Activated naive CD4-positive, alpha-beta T cell treated with anti-CD3 and anti-CD28 coated beads, Interleukin-2, amount 10 ng/mL, durations not matched to agents 7 days and 5 days (primary cell): Measurements from ENCODE around the gene NCBP2L.

ENCODE experiments used
- CTCF ChIA-PET: fragments of 350-600 bp; sonication (Branson Sonifier 250); formaldehyde crosslinking; loops from one replicate; lab custom pipeline; 2021; ENCODE audit warnings: antibody characterized with exemption; lab: Charles Lee
- DNase-seq: peaks from one replicate; pipeline ENCODE4 v3.0.0-alpha.2; 2020
- H3K27ac Mint-ChIP-seq: one replicate; pipeline ENCODE4 v1.8.0; 2021; ENCODE audit warnings: mild to moderate bottlenecking, moderate library complexity, mixed read lengths
- H3K27me3 Mint-ChIP-seq: one replicate; pipeline ENCODE4 v1.8.0; 2021; ENCODE audit warnings: mild to moderate bottlenecking, mixed read lengths
- H3K36me3 Mint-ChIP-seq: one replicate; pipeline ENCODE4 v1.8.0; 2021; ENCODE audit warnings: mixed read lengths
- H3K4me1 Mint-ChIP-seq: one replicate; pipeline ENCODE4 v1.8.0; 2021; ENCODE audit warnings: mixed read lengths
- H3K4me3 Mint-ChIP-seq: one replicate; pipeline ENCODE4 v1.8.0; 2021; ENCODE audit warnings: mild to moderate bottlenecking, moderate library complexity, mixed read lengths
- H3K9me3 Mint-ChIP-seq: one replicate; pipeline ENCODE4 v1.8.0; 2021; ENCODE audit warnings: mixed read lengths

The NCBP2L gene

DNA sequence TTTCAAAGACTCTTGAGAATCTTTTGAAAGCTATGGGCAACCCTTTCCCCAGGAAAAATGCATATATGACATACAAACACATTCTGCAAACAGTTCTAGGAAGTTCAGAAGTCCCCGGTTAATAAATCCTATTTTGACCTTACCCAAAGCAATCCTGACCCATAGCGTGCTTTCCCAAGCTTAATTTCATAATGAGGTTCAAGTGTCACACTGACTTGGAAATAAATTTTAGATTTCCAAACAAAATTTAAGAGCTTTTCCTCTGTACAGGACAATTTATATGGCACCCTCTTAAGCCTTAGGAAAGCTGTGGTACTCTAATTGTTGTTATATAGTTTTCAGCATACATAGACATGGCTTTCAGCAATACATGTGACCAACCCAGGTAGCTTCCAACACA is 59.4 kb downstream of the NCBP2L start:
- no peaks in the 10 kb centered on the region for H3K36me3 Mint-ChIP-seq

DNA sequence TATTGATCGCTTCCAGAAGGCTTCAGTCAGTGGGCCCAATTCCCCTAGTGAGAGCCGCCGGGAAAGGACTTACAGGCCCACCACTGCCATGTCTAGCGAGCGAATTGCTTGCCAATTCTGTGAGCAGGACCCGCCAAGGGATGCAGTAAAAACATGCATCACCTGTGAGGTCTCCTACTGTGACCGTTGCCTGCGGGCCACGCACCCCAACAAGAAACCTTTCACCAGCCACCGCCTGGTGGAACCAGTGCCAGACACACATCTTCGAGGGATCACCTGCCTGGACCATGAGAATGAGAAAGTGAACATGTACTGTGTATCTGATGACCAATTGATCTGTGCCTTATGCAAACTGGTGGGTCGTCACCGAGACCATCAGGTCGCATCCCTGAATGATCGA is 63.4 kb downstream of the NCBP2L start:
- no peak overlapping the region for H3K4me3 Mint-ChIP-seq
- H3K36me3 Mint-ChIP-seq = no peaks in the 10 kb centered on the region
- CTCF ChIA-PET = no interaction called here
- no peaks in the 10 kb centered on the region for H3K27me3 Mint-ChIP-seq
- no peaks in the 10 kb centered on the region for H3K4me1 Mint-ChIP-seq
- H3K27ac Mint-ChIP-seq = no peak overlapping the region
- no peaks in the 10 kb centered on the region for H3K9me3 Mint-ChIP-seq
- no peak for DNase-seq

More for the DNA sequence above, 59.4 kb downstream of the NCBP2L start:
- CTCF ChIA-PET = no interaction called here
- Mint-ChIP-seq H3K27me3 (no peaks in the 10 kb centered on the region), H3K27ac (no peak overlapping the region), H3K4me1 (no peaks in the 10 kb centered on the region), H3K9me3 (no peaks in the 10 kb centered on the region), H3K4me3 (no peak overlapping the region)
- no peak for DNase-seq

GRCh38 chrX:107842715-107843400 is 65.3 kb downstream of the NCBP2L start:
- no peak for DNase-seq
- CTCF ChIA-PET = no interaction called here
- no peak overlapping the region for H3K27ac Mint-ChIP-seq
- no peaks in the 10 kb centered on the region for H3K4me1 Mint-ChIP-seq
- H3K36me3 Mint-ChIP-seq = no peaks in the 10 kb centered on the region
- H3K9me3 Mint-ChIP-seq = no peaks in the 10 kb centered on the region
- H3K4me3 Mint-ChIP-seq = no peak overlapping the region
- H3K27me3 Mint-ChIP-seq = no peaks in the 10 kb centered on the region
